Upper lobe of right lung (tissue), 1 donor: ENCODE data around the gene TOP3A. TPM values are rescaled to one million over a fixed set of nuclear protein-coding genes. Genes with fewer than 3 reads are reported as not detected.

Experiments used
- ATAC-seq: fragments of 200-7000 bp; cut with Tn5 transposase; one replicate; pipeline ENCODE4 v1.9.1; 2020; ENCODE audit warnings: mild to moderate bottlenecking, moderate library complexity
- DNase-seq: peaks from one replicate; pipeline ENCODE4 v3.0.0-alpha.2; 2020
- H3K27ac ChIP-seq: fragments of 200-600 bp; one replicate; pipeline ENCODE4 v1.8.0; 2022
- H3K27me3 ChIP-seq: fragments of 200-600 bp; one replicate; pipeline ENCODE4 v1.8.0; 2022; ENCODE audit warnings: mild to moderate bottlenecking
- H3K36me3 ChIP-seq: fragments of 200-600 bp; one replicate; pipeline ENCODE4 v1.8.0; 2022
- H3K4me1 ChIP-seq: fragments of 200-600 bp; one replicate; pipeline ENCODE4 v1.8.0; 2022
- H3K4me3 ChIP-seq: fragments of 200-600 bp; one replicate; pipeline ENCODE4 v1.8.0; 2022; ENCODE audit warnings: mild to moderate bottlenecking
- H3K9me3 ChIP-seq: fragments of 200-600 bp; one replicate; pipeline ENCODE4 v1.8.0; 2022
- intact Hi-C: fragments of 100-400 bp; cut with DNase I; formaldehyde crosslinking; loops from one replicate; pipeline ENCODE4 v1.11.0; 2022
- total RNA-seq: library from RNA; stranded (reverse); fragmentation: NEBNext Ultra II Directional; extraction: Animal tissue kit (Norgen Biotek cat#: 25700); gene quantifications from one replicate; pipeline ENCODE4 v1.2.1, GENCODE V29; 2021
- TF ChIP-seq, protein P1 (sequence below): fragments of 200-600 bp; IDR thresholded peaks from one replicate; pipeline ENCODE4 v1.8.0; 2022; ENCODE audit warnings: antibody characterized with exemption
- donor health status: DM: no; HTN: yes; CAD: no; lungs with severe emphysema.

Gene TOP3A
- total RNA-seq, 1 donor from 2014 or later: 29.5 TPM

GRCh38 chr17:18281788-18282187, 33.0 kb downstream of the TOP3A start:
- Histone ChIP-seq H3K36me3 (peaks cover 97% of the 10 kb centered on the region), H3K4me1 (no peaks in the 10 kb centered on the region), H3K27ac (no peak overlapping the region), H3K27me3 (no peaks in the 10 kb centered on the region), H3K4me3 (no peak overlapping the region), H3K9me3 (no peaks in the 10 kb centered on the region)
- no peak for DNase-seq
- ATAC-seq: no peak
- TF ChIP-seq, protein P1, sequence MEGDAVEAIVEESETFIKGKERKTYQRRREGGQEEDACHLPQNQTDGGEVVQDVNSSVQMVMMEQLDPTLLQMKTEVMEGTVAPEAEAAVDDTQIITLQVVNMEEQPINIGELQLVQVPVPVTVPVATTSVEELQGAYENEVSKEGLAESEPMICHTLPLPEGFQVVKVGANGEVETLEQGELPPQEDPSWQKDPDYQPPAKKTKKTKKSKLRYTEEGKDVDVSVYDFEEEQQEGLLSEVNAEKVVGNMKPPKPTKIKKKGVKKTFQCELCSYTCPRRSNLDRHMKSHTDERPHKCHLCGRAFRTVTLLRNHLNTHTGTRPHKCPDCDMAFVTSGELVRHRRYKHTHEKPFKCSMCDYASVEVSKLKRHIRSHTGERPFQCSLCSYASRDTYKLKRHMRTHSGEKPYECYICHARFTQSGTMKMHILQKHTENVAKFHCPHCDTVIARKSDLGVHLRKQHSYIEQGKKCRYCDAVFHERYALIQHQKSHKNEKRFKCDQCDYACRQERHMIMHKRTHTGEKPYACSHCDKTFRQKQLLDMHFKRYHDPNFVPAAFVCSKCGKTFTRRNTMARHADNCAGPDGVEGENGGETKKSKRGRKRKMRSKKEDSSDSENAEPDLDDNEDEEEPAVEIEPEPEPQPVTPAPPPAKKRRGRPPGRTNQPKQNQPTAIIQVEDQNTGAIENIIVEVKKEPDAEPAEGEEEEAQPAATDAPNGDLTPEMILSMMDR: no peak
- intact Hi-C loops: no loop called here

DNA sequence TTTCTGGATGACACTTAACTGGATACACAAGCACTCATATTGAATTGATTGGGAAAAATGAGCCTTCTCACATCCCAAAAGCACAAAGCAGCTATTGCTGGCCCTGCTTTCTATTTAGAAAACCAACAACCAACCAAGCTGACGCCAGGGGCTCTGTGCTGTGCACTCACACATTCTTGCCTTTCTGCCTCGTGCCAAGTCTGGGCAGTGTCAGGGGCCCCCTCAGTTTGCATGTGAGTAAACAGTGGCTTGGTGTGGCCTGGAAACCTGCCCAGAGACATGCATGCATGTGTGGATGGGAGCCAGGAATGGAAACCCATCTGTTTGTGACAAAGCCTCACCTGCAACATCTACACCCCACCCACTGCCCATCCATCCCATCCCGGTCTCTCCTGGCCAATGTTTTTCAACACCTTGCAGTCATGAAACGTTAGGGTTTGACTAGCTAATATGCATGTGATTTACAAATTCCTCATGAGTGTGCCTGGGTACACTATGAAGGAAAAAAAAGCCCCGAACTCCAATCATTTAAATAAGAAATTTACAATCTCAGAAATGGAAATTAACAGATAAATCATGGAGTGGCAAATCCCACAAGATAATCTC, 33.9 kb downstream of the TOP3A start:
- H3K27me3 ChIP-seq: no peaks in the 10 kb centered on the region
- no peaks in the 10 kb centered on the region for H3K4me1 ChIP-seq
- H3K27ac ChIP-seq: no peak overlapping the region
- TF ChIP-seq, protein P1: no peak
- H3K36me3 ChIP-seq: peaks cover 100% of the 10 kb centered on the region
- no peaks in the 10 kb centered on the region for H3K9me3 ChIP-seq
- DNase-seq: no peak
- no peak overlapping the region for H3K4me3 ChIP-seq
- intact Hi-C loops: no loop called here
- no peak for ATAC-seq

DNA sequence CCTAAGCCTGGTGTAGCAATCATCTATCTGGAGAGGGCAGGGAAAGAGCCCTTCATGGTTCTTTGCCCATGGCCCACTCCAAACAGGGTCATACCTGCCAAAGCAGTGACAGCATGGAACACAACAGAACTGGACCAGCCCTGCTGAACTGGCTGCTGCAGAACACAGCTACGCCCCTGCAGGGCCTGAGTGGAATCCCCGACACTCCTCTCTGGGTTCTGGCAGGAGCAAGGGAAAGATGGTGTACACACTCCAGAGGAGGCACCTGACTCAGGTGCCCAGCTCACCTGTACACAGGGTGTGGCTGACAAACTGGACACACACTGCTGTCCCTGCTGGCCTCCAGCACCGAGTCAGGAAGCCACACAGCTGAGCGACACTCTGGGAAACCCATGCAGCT, 34.5 kb downstream of the TOP3A start:
- DNase-seq (peak; percentile 74), ATAC-seq (peak; percentile 94)
- H3K9me3 ChIP-seq: no peaks in the 10 kb centered on the region
- H3K36me3 ChIP-seq: peaks cover 95% of the 10 kb centered on the region
- no peaks in the 10 kb centered on the region for H3K4me1 ChIP-seq
- TF ChIP-seq, protein P1: no peak
- intact Hi-C loops: no loop called here
- H3K27ac ChIP-seq: no peak overlapping the region
- no peak overlapping the region for H3K4me3 ChIP-seq
- H3K27me3 ChIP-seq: no peaks in the 10 kb centered on the region

GRCh38 chr17:18278867-18279266, 35.9 kb downstream of the TOP3A start:
- no peak for ATAC-seq
- TF ChIP-seq, protein P1: no peak
- peaks cover 90% of the 10 kb centered on the region for H3K36me3 ChIP-seq
- H3K9me3 ChIP-seq: no peaks in the 10 kb centered on the region
- no peaks in the 10 kb centered on the region for H3K27me3 ChIP-seq
- intact Hi-C loops: no loop called here
- no peak overlapping the region for H3K27ac ChIP-seq
- H3K4me3 ChIP-seq: no peak overlapping the region
- no peaks in the 10 kb centered on the region for H3K4me1 ChIP-seq
- no peak for DNase-seq

DNA sequence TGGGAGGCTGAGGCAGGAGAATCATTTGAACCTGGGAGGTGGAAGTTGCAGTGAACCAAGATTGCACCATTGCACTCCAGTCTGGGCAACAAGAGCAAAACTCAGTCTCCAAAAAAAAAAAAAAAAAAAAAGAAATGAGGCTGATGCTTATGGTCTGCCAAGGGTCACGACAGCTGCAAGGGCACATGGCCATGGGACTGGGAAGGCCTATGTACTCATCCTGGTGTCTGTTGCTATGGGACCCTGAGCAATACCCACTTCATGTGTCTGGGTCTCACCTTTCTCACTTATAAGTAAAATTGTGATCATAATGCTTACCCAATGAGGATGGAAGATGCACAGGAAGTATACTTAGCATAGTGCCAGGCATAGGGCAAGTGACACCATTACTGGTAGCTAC, 37.7 kb downstream of the TOP3A start:
- peaks cover 77% of the 10 kb centered on the region for H3K36me3 ChIP-seq
- H3K27ac ChIP-seq: no peak overlapping the region
- no peak for ATAC-seq

More for the DNA sequence above, 37.7 kb downstream of the TOP3A start:
- intact Hi-C loops: no loop called here
- Histone ChIP-seq H3K27me3 (no peaks in the 10 kb centered on the region), H3K4me3 (no peak overlapping the region), H3K9me3 (no peaks in the 10 kb centered on the region), H3K4me1 (no peaks in the 10 kb centered on the region)
- DNase-seq: no peak
- TF ChIP-seq, protein P1: no peak
